ENCODE measurements around the gene CCNF.
"Not testable (repeated sequence)": the region's sequence is repeated elsewhere in the genome, so short reads cannot be mapped to it uniquely, and the experiment has no call there.

Gene CCNF

GRCh38 chr16:2429034-2429770 is at the start of gene CCNF:
Gene CCNF (plus strand): TSS chr16:2429447. CDS start chr16:2429482, 35 bp downstream.
- in situ Hi-C loops (cut with HindIII; ENCODE audit: low sequenced_read_pairs): loop anchor here (10.0 to 25.0 kb wide), 2 partner anchors 76 to 267 kb away; partner anchors contain the start of gene TRAF7

GRCh38 chr16:2383501-2383900 is 45.7 kb upstream of the CCNF start:
- in situ Hi-C loops (cut with HindIII; ENCODE audit: low sequenced_read_pairs): no loop called here

DNA sequence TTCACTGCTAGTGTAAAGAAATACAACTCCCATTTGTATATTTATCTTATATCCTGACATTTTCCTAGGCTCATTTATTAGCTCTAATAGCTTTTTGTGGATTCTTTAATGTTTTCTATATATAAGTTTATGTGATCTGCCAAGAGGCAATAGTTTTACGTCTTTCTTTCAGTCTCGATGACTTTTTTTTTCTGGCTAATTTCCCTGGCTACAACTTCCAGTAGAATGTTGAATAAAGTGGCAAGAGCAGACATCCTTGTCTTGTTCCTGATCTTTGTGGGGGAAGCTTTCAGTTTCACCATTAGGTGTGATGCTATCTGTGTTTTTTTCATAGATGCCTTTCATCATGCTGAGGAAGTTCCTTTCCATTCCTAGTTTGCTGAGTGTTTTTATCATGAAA is 44.8 kb upstream of the CCNF start:
- in situ Hi-C loops (cut with HindIII; ENCODE audit: low sequenced_read_pairs): no loop called here

DNA sequence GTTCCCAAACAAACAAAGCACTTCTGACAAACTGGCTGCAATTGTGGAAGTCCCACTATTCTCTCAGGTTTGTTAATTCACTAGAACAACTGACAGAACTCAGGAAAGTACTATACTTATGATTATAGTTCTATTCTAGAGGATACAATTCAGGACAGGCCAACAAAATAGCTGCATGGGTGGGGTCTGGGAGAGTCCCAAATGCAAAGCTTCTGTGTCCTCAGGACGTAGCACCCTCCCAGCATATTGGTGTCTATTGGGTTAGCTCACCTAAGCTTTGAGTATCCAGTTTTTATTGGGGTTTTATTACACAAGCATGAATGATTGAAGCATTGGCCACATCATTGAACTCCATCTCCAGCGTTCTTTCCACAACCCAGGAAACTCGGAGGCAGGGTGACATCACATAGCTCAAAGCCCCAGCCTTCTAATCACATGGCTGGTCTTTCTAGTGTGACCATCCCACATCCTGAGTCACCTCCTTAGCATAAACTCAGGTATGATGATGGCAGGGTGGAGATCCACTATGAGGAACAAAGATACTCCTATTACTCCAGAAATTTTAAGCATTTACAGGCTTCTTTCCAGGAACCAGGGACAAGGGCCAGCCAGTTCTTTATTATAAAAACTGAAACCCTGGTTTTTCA is 43.9 kb upstream of the CCNF start:
- in situ Hi-C loops (cut with HindIII; ENCODE audit: low sequenced_read_pairs): no loop called here

GRCh38 chr16:2385982-2386381 is 43.3 kb upstream of the CCNF start:
- in situ Hi-C loops (cut with HindIII; ENCODE audit: low sequenced_read_pairs): not testable (repeated sequence)

GRCh38 chr16:2386990-2387389 is 42.3 kb upstream of the CCNF start:
- in situ Hi-C loops (cut with HindIII; ENCODE audit: low sequenced_read_pairs): no loop called here

DNA sequence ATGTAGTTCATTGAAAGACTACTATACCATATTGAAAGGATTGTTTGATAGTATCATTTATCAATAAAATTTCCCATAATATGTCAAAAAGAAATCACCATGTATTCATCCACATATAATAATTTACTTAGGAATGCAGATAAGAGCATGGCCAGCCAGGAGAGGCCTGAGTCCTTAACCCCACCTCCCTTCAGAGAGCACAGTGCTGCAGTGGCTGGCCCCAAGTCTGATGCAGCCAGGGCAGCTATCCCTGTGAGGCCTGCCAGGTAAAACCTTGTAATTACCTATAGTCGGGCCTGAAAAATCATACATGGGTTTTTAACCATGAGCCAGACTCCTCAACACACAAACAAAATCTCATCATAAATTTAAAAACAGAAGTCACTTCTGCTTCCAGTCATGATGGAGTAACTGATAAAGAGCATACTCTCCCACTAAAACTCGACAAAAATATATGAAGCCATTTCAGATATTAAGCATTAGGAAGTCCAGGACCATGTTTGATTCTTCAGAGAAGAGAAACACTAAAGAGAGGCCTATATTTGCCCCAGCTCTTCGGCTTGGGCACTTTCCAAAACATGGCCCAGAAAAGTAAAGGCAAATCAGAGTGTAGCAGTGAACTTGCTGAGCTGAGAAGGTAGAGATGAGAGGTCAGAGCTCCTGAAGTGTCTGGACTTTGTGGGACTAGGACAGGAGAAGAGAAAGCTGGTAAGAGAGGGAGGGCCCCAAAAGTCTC is 40.9 kb upstream of the CCNF start:
- in situ Hi-C loops (cut with HindIII; ENCODE audit: low sequenced_read_pairs): no loop called here

- in situ Hi-C loops (cut with HindIII; ENCODE audit: low sequenced_read_pairs): no loop called here
Measured at GRCh38 chr16:2388875-2389433, 40.3 kb upstream of the CCNF start.

GRCh38 chr16:2392025-2392424 is 37.2 kb upstream of the CCNF start:
- in situ Hi-C loops (cut with HindIII; ENCODE audit: low sequenced_read_pairs): no loop called here

GRCh38 chr16:2398520-2398919 is 30.7 kb upstream of the CCNF start:
- in situ Hi-C loops (cut with HindIII; ENCODE audit: low sequenced_read_pairs): no loop called here

DNA sequence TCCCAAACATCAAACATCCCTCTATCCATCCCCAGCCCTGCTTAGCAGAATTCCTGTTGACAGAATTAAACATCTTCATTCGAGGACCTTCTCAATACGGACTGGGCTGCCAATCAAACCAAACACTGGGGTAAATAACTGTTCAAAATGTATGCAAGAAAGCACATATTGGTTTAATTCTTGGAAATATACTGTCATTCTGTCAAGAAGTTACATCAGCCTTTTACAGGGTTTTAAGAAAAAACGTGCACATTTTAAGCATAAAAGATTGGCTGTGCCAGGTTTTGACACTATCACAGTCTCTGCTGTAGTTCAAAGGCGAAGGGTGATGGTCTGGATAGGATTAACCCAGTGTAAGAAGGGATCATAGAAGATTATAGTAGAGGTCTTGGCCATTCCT is 25.1 kb upstream of the CCNF start:
- in situ Hi-C loops (cut with HindIII; ENCODE audit: low sequenced_read_pairs): no loop called here

- in situ Hi-C loops (cut with HindIII; ENCODE audit: low sequenced_read_pairs): no loop called here
Measured at GRCh38 chr16:2415085-2415484, 14.2 kb upstream of the CCNF start.

DNA sequence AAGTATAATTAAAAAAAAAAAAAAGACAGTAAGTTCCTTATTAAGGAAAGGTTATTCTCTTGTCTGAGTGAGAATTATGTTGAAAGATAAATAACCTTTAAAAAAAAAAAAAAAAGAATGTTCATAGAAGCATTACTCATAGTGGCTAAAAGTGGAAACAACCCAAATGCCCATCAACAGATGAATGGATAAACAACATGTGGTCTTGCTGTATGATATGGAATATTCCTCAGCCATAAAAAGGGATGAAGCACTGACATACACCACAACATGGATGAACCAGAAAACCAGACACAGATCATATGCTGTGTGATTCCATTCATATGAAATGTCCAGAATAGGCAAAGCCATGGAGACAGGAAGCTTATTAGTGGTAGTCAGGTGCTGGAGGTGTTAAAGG is 9.2 kb upstream of the CCNF start:
- in situ Hi-C loops (cut with HindIII; ENCODE audit: low sequenced_read_pairs): loop anchor here (10.0 kb wide), 1 partner anchor 85 kb away; no protein-coding TSS in a partner anchor

DNA sequence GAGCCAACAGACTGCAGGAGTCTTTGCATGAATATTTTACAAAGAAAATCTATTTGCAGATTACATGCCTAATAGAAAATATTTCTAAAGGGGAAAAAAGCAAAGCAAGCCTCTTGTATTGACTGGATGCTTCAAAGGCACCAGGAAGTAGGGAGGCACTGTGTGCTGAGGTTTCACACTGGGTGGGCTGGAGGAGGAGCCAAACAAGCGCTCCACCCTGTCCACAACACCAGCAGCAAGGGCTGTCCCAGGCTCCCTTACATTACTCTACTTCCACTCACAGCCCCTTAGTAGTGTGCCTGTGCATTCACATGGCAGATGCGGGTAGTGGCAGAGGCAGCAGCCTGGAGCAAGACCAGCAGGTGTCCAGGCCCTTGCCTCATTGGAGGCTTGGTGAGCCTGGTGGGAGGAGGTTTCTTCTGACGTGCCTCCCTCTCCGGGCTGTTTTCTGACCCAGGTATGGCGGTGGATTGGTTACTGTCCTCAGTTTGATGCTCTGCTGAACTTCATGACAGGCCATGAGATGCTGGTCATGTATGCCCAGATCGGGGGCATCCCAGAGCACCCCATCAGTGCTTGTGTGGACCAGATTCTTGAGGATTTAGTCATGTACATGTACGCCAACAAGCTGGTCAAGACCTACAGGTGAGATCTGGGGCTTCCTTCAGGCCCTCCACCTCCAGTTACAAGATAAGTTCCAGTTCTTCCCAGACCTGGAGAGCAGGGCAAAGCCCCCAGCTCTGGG is 7.0 kb upstream of the CCNF start:
- in situ Hi-C loops (cut with HindIII; ENCODE audit: low sequenced_read_pairs): loop anchor here (10.0 kb wide), 1 partner anchor 83 kb away; no protein-coding TSS in a partner anchor

DNA sequence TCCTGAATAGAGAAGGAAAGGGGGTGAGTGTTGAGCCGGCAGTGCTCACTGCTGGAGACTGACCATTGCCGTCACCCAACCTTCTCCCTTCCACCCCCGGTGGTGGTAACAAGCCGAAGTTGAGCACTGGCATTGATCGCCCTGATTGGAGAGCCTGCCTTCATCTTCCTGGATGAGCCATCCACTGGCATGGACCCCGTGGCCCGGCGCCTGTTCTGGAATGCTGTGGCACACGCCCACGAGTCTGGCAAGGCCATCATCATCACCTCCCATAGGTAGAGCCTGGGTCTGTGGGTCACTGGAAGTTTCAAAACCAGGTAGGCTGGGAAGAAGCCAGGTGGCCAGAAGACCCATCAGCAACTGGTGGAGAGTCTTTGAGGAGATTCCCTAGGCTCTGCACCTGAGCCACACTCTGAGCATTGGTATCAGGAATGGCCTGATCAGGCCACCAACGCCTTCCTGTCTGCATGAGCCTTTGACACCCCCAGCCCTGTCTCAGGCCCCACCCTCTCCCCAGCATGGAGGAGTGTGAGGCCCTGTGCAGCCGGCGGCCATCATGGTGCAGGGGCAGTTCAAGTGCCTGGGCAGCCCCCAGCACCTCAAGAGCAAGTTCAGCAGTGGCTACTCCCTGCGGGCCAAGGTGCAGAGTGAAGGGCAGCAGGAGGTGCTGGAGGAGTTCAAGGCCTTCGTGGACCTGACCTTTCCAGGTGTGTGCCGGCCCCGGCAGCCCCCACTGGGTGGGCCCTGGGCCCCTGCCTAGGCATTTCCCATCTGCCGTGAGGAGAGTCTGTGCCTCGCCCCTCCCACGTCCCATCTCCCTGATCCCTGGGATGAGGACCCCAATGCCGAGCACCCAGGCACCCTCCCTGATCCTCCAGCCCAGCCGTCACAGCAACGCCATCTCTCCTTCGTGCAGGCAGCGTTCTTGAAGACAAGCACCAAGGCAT is 4.9 kb upstream of the CCNF start:
- in situ Hi-C loops (cut with HindIII; ENCODE audit: low sequenced_read_pairs): loop anchor here (10.0 to 25.0 kb wide), 2 partner anchors 80 to 262 kb away; partner anchors contain the start of gene TRAF7

DNA sequence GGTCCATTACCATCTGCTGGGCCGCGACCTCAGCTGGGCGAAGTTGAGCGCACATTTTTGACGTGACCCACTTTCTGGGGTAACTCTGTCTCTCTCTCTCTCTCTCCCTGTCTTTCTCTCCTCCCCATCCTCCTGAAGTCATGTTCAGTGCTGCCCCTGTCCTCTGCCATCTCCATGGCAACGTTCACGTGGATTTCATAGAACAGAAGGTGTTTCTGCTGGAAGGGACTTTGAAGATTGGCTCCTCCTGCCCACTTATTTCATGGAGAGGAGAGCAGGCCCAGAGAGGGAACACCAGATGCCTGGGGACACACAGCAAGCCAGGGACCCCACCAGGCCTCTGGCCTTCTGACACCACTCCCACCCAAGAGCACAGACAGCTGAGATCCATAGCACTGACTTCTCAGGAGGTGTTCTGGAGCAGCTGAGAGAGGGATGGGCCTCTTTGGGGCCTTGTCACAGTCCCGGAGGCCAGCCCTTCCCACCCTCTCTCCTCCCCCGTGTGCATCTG is 4.2 kb upstream of the CCNF start:
- in situ Hi-C loops (cut with HindIII; ENCODE audit: low sequenced_read_pairs): loop anchor here (10.0 to 25.0 kb wide), 2 partner anchors 80 to 263 kb away; partner anchors contain the start of gene TRAF7

DNA sequence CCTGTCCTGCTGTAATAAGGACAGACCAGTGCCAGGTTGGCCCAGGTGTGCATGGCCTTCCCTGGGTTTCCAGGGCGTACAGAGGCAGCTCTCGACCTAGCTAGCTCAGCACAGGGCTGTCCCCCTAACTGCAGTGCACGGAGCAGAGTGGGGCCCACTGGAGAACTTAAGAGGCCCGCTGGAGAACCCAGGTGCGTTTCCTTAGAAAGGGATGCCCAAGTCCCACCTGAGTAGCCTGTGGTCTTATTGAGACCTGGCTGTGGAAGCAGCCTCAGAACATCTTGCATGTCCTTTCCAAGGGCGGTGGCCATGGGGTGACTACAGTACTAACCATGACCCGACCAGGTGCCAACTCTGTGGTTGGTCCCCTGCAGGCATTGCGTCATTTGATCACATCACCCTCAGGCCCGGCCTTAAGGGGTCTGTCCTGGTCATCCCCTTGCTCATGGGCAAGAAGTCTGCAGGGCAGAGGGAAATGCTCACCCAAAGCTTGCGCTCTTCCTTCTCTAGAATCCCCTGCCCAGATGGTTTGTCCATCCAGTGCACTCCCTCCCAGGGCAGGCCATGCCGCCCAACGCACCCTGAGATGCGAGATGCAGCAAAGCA is 3.3 kb upstream of the CCNF start:
- in situ Hi-C loops (cut with HindIII; ENCODE audit: low sequenced_read_pairs): loop anchor here (10.0 to 25.0 kb wide), 2 partner anchors 79 to 264 kb away; partner anchors contain the start of gene TRAF7

- in situ Hi-C loops (cut with HindIII; ENCODE audit: low sequenced_read_pairs): loop anchor here (10.0 to 25.0 kb wide), 2 partner anchors 78 to 265 kb away; partner anchors contain the start of gene TRAF7
Measured at GRCh38 chr16:2426941-2427361, 2.3 kb upstream of the CCNF start.
